IPS-NIHi7 (cell line): ENCODE measurements around the gene GZF1.
A peak's percentile ranks its signal among the peaks of the same experiment; 100 is the strongest.

Experiments used
- DNase-seq: peaks from one replicate; pipeline ENCODE4 v3.0.0; 2012; ENCODE audit warnings: mixed read lengths; ENCODE audit errors: extremely low spot score

The GZF1 gene

GRCh38 chr20:23407781-23408464, 45.9 kb downstream of the GZF1 start:
- no peak for DNase-seq

- DNase-seq: no peak
Observed at GRCh38 chr20:23408957-23409356, 47.0 kb downstream of the GZF1 start.

- no peak for DNase-seq
Observed at GRCh38 chr20:23409800-23410199, 47.8 kb downstream of the GZF1 start.

- DNase-seq: no peak
Observed at GRCh38 chr20:23410916-23411695, 49.1 kb downstream of the GZF1 start.

- DNase-seq: no peak
Observed at GRCh38 chr20:23412026-23412425, 50.0 kb downstream of the GZF1 start.

- no peak for DNase-seq
Observed at GRCh38 chr20:23413862-23414422, 52.0 kb downstream of the GZF1 start.

GRCh38 chr20:23414526-23415188, 52.7 kb downstream of the GZF1 start:
- DNase-seq: no peak

GRCh38 chr20:23415555-23415954, 53.6 kb downstream of the GZF1 start:
- no peak for DNase-seq

- no peak for DNase-seq
Observed at GRCh38 chr20:23415959-23416583, 54.1 kb downstream of the GZF1 start.

- DNase-seq: no peak
Observed at GRCh38 chr20:23417861-23418260, 55.9 kb downstream of the GZF1 start.

GRCh38 chr20:23419657-23419994, 57.6 kb downstream of the GZF1 start:
- no peak for DNase-seq

- no peak for DNase-seq
Observed at GRCh38 chr20:23419995-23420901, 58.3 kb downstream of the GZF1 start.

GRCh38 chr20:23420943-23421931, 59.3 kb downstream of the GZF1 start, which contains the start of gene NAPB:
TSS of gene NAPB (minus strand) at chr20:23421488. CDS start at chr20:23421402, 86 bp downstream.
- peak; percentile 97 for DNase-seq
